Astrocyte of the cerebellum (primary cell): ENCODE data around the gene DDX31.

Experiments
- DNase-seq: peaks from one replicate; pipeline ENCODE4 v3.0.0-alpha.2; 2011; ENCODE audit warnings: low read depth
- H3K4me3 ChIP-seq: 2 replicates; pipeline ENCODE4 v1.5.1; 2011; ENCODE audit warnings: mild to moderate bottlenecking, low read depth, low read length, moderate library complexity
- CTCF ChIP-seq: IDR thresholded peaks from 2 replicates; pipeline ENCODE4 v1.5.1; 2012; ENCODE audit warnings: low read length, low read depth, moderate library complexity, mild to moderate bottlenecking; ENCODE audit errors: missing control alignments
- in situ Hi-C: cut with HindIII; loops from 2 replicates; pipeline ENCODE4 v1.10.0; 2017; ENCODE audit warnings: low sequenced_read_pairs

Gene DDX31

GRCh38 chr9:132670457-132671391, 941 bp upstream of the DDX31 start, which contains the start of gene GTF3C4:
Gene GTF3C4 (plus strand): TSS chr9:132670464. CDS start chr9:132670599, 135 bp downstream.
- no peak for DNase-seq
- in situ Hi-C loops = no loop called here
- no peak for TF ChIP-seq CTCF
- H3K4me3 ChIP-seq = peak within 1 kb of the TSS; percentile 93

- H3K4me3 ChIP-seq = peak overlapping the region; percentile 93
- TF ChIP-seq CTCF = no peak
- DNase-seq = no peak
- in situ Hi-C loops = no loop called here
These were observed 475 bp downstream of the DDX31 start for GRCh38 chr9:132669319-132669697.

GRCh38 chr9:132663851-132664250, 5.9 kb downstream of the DDX31 start:
- H3K4me3 ChIP-seq = no peak overlapping the region
- in situ Hi-C loops = no loop called here
- no peak for TF ChIP-seq CTCF
- no peak for DNase-seq

- TF ChIP-seq CTCF = no peak
- in situ Hi-C loops = no loop called here
- H3K4me3 ChIP-seq = no peak overlapping the region
- DNase-seq = no peak
These were observed 6.7 kb downstream of the DDX31 start for GRCh38 chr9:132663117-132663516.

- H3K4me3 ChIP-seq = no peak overlapping the region
- in situ Hi-C loops = no loop called here
- TF ChIP-seq CTCF = no peak
- no peak for DNase-seq
These were observed 7.4 kb downstream of the DDX31 start for GRCh38 chr9:132662152-132662945.

- DNase-seq = no peak
- TF ChIP-seq CTCF = no peak
- in situ Hi-C loops = loop anchor here (5.0 kb wide), 1 partner anchor 79 kb away; no protein-coding TSS in a partner anchor
These were observed 13.5 kb downstream of the DDX31 start for GRCh38 chr9:132656299-132656698.

More at GRCh38 chr9:132656299-132656698, 13.5 kb downstream of the DDX31 start:
- H3K4me3 ChIP-seq = no peak overlapping the region
